ENCODE results near the gene INSR.

GRCh38 chr19:7255631-7256030, 38.6 kb downstream of the INSR start:
- TF ChIP-seq ZNF211 (tag by site-specific recombination; IDR thresholded peaks at IDR 0.05; ENCODE audit: low read depth) = no peak
- TF ChIP-seq CTCF (tag by site-specific recombination; IDR thresholded peaks at IDR 0.05) = no peak
- no peak for TF ChIP-seq ZNF449 (tag by site-specific recombination; IDR thresholded peaks at IDR 0.05)
- no peak for TF ChIP-seq ZNF580 (tag by site-specific recombination; IDR thresholded peaks at IDR 0.05)
- no peak for TF ChIP-seq ZNF292 (tag by site-specific recombination; IDR thresholded peaks at IDR 0.05; ENCODE audit: borderline replicate concordance, low read depth)
- no peak for TF ChIP-seq ZNF138 (tag by site-specific recombination; IDR thresholded peaks at IDR 0.05; ENCODE audit: borderline replicate concordance)
- TF ChIP-seq ZBTB6 (tag by site-specific recombination; IDR thresholded peaks at IDR 0.05) = no peak
- TF ChIP-seq PRDM10 (tag by site-specific recombination; IDR thresholded peaks at IDR 0.05) = no peak
- no peak for TF ChIP-seq TCF7L2 (IDR thresholded peaks at IDR 0.05; ENCODE audit: borderline replicate concordance, low read depth, low read length)
- TF ChIP-seq ZNF530 (tag by site-specific recombination; IDR thresholded peaks at IDR 0.05; ENCODE audit: low read depth) = no peak
